Activated B cell treated with CpG ODN at 0.5 μM for 24 hours (primary cell): ENCODE results near the gene LRRC74B. TPM values are rescaled to one million over a fixed set of nuclear protein-coding genes. Genes with fewer than 3 reads are reported as not detected.

Source experiments
- ATAC-seq: fragments of 200-7000 bp; cut with Tn5 transposase; one replicate; pipeline ENCODE4 v1.10.0; 2021; ENCODE audit warnings: low read depth, mild to moderate bottlenecking, moderate library complexity
- CTCF ChIA-PET: fragments of 350-600 bp; sonication (Branson Sonifier 250); formaldehyde crosslinking; loops from one replicate; lab custom pipeline; 2021; ENCODE audit warnings: antibody characterized with exemption; lab: Charles Lee
- POLR2A ChIA-PET: fragments of 350-600 bp; sonication (Branson Sonifier 250); formaldehyde crosslinking; loops from one replicate; lab custom pipeline; 2021; ENCODE audit warnings: antibody characterized with exemption; lab: Charles Lee
- DNase-seq: peaks from one replicate; pipeline ENCODE4 v3.0.0; 2022
- H3K27ac Mint-ChIP-seq: one replicate; pipeline ENCODE4 v1.8.0; 2020; ENCODE audit warnings: mixed read lengths
- H3K27me3 Mint-ChIP-seq: one replicate; pipeline ENCODE4 v1.8.0; 2021; ENCODE audit warnings: mixed read lengths
- H3K36me3 Mint-ChIP-seq: one replicate; pipeline ENCODE4 v1.8.0; 2021; ENCODE audit warnings: low read depth, mixed read lengths
- H3K4me1 Mint-ChIP-seq: one replicate; pipeline ENCODE4 v1.8.0; 2021; ENCODE audit warnings: mixed read lengths
- H3K4me3 Mint-ChIP-seq: one replicate; pipeline ENCODE4 v1.8.0; 2020; ENCODE audit warnings: mild to moderate bottlenecking, mixed read lengths
- H3K9me3 Mint-ChIP-seq: one replicate; pipeline ENCODE4 v1.8.0; 2020; ENCODE audit warnings: mixed read lengths
- CTCF ChIP-seq: fragments of 200-600 bp; IDR thresholded peaks from one replicate; pipeline ENCODE4 v1.8.0; 2022; ENCODE audit warnings: antibody characterized with exemption, mild to moderate bottlenecking
- intact Hi-C: fragments of 100-400 bp; cut with micrococcal nuclease; formaldehyde crosslinking; loops from one replicate; pipeline ENCODE4 v1.15.1; 2024
- total RNA-seq: library from RNA; stranded (reverse); gene quantifications from 2 replicates; pipeline ENCODE4 v1.2.3, GENCODE V29; 2022

LRRC74B gene
- total RNA-seq, 1 donor from 2014 or later, result not detected

DNA sequence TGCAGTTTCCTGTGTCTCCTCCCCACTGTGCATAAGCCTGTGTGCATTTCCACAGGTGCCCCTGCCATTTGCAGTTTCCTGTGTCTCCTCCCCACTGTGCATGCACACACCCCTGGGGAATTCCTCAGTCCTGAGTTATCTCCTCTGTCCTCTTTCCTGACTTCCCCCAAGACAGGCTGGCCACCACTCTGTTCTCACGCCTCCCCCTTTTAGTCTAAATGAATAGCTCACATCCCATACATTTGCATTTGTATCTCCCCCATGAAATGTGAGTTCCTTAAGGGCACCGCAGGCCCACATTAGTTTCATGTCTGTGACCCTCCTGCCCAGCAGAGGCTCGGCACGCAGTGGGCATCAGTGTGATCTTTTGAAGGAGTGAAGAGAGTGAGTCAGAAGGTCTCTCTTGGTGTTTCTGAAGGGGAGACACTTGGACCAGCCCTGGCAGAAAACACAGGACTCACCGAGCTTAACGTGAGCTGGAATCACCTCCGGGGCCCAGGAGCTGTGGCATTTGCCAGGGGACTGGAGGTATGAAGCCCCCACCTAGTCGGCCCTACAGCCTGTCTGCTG lies 6.2 kb downstream of the LRRC74B start:
- no peaks in the 10 kb centered on the region for H3K36me3 Mint-ChIP-seq
- no peak overlapping the region for H3K4me3 Mint-ChIP-seq
- CTCF ChIA-PET, result no interaction called here
- no peak for TF ChIP-seq CTCF
- H3K4me1 Mint-ChIP-seq, result peaks cover 8% of the 10 kb centered on the region
- DNase-seq (no peak), ATAC-seq (no peak)
- peaks cover 23% of the 10 kb centered on the region for H3K27me3 Mint-ChIP-seq
- H3K27ac Mint-ChIP-seq, result no peak overlapping the region
- intact Hi-C loops, result no loop called here
- H3K9me3 Mint-ChIP-seq, result no peaks in the 10 kb centered on the region
- POLR2A ChIA-PET, result no interaction called here

- Mint-ChIP-seq H3K4me1 (peaks cover 8% of the 10 kb centered on the region), H3K9me3 (no peaks in the 10 kb centered on the region), H3K4me3 (no peak overlapping the region), H3K27me3 (peaks cover 24% of the 10 kb centered on the region), H3K27ac (no peak overlapping the region), H3K36me3 (no peaks in the 10 kb centered on the region)
- ATAC-seq (no peak), DNase-seq (no peak)
- CTCF ChIA-PET, result no interaction called here
- intact Hi-C loops, result no loop called here
- POLR2A ChIA-PET, result no interaction called here
- TF ChIP-seq CTCF, result no peak
Measured at GRCh38 chr22:21052715-21053459, 7.1 kb downstream of the LRRC74B start.

DNA sequence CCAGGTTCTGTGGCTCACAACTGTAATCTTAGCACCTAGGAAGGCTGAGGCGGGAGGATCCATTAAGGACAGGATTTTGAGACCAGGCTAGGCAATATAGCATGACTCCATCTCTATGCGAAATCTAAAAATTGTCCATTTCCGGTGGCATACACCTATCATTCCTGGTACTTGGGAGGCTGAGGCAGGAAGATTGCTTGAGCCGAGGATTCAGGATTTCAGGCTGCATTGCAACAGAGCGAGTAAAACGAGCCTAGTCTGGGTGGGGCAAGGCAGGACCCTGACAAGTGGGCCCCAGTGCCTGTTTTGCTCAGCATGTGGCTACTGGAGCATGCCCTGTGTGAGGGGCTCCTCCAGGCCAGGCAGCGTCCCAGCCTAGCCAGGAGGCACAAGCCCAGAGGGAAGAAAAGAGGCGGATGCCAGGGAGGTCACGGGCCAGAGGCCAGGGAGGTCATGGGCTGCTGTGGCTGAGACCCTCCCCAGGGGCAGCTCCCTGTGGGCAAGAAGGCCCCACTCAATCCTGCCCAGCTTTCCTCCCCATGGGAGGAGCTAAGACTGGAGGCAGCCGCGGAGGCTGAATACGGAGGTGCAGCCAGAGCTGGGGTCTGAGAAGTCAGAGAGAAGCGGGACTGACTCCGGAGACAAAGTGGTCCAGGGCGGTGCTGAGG lies 8.4 kb downstream of the LRRC74B start:
- DNase-seq (no peak), ATAC-seq (no peak)
- H3K27me3 Mint-ChIP-seq, result peaks cover 24% of the 10 kb centered on the region
- ChIA-PET POLR2A (no interaction called here), CTCF (no interaction called here)
- no peaks in the 10 kb centered on the region for H3K36me3 Mint-ChIP-seq
- no peak for TF ChIP-seq CTCF
- H3K4me3 Mint-ChIP-seq, result no peak overlapping the region
- no peaks in the 10 kb centered on the region for H3K9me3 Mint-ChIP-seq
- H3K27ac Mint-ChIP-seq, result no peak overlapping the region
- intact Hi-C loops, result no loop called here
- H3K4me1 Mint-ChIP-seq, result peaks cover 8% of the 10 kb centered on the region

DNA sequence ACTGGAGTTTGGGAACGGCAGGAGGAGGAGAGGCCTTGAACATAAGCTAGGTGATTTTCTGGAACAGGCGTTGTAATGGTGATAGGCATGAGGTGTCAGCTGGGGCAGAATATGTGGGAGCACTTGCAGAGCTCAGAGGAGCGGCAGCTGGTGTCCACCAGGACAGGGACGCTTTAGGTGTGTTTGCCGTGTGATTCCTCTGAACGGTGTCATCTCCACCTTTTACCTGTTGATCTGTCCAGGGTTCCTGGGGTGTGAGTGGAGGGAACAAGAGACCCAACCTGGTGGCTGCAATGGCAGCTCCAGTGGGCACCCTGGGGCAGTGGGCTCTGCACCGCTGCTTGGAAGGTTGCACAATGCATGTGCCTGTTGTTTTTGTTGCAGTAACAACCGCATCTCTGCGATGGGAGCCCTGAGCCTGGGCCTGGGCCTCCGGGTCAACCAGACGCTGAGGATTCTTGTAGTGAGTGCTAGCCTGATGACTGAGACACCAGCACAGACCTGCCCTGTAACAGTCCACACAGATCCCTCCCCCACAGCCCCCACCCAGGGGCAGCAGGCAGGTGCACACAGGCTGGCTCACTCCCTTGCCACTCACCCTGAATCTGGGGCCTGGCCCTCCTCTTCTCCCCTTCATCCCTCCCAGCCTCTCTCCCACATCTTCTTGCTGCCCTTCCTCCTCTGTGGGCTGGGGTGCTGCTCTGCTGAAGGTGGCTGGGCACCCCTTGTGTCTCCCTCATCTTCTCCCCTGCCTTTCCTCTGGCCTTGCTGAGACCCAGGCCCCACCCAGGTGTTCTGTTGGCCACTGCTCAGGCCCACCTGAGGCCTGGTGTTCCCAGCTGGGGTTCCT lies 9.2 kb downstream of the LRRC74B start:
- ChIA-PET POLR2A (no interaction called here), CTCF (no interaction called here)
- TF ChIP-seq CTCF, result no peak
- H3K27ac Mint-ChIP-seq, result no peak overlapping the region
- peaks cover 8% of the 10 kb centered on the region for H3K4me1 Mint-ChIP-seq
- peaks cover 24% of the 10 kb centered on the region for H3K27me3 Mint-ChIP-seq
- DNase-seq (no peak), ATAC-seq (no peak)
- H3K9me3 Mint-ChIP-seq, result no peaks in the 10 kb centered on the region
- no peaks in the 10 kb centered on the region for H3K36me3 Mint-ChIP-seq
- intact Hi-C loops, result no loop called here
- no peak overlapping the region for H3K4me3 Mint-ChIP-seq

GRCh38 chr22:21055564-21055834 lies 9.8 kb downstream of the LRRC74B start:
- no peaks in the 10 kb centered on the region for H3K36me3 Mint-ChIP-seq
- no peak overlapping the region for H3K4me3 Mint-ChIP-seq
- H3K27me3 Mint-ChIP-seq, result peaks cover 24% of the 10 kb centered on the region
- TF ChIP-seq CTCF, result no peak
- no peak for DNase-seq
- no peak for ATAC-seq
- no peak overlapping the region for H3K27ac Mint-ChIP-seq
- intact Hi-C loops, result no loop called here
- ChIA-PET POLR2A (no interaction called here), CTCF (no interaction called here)
- H3K4me1 Mint-ChIP-seq, result peaks cover 8% of the 10 kb centered on the region
- H3K9me3 Mint-ChIP-seq, result no peaks in the 10 kb centered on the region
